MM.1S (cell line): ENCODE data around the gene RHBDL1.

Experiments
- DNase-seq: peaks from one replicate; pipeline ENCODE4 v3.0.0-alpha.2; 2015
- H2AFZ ChIP-seq: fragments of 300-600 bp; sonication (generic); 2 replicates; pipeline ENCODE4 v1.6.0; 2016; ENCODE audit warnings: antibody characterized with exemption, low read length
- H3F3A ChIP-seq: fragments of 300-600 bp; sonication (generic); 2 replicates; pipeline ENCODE4 v1.6.1; 2016; ENCODE audit warnings: mild to moderate bottlenecking, antibody characterized with exemption, low read length, moderate library complexity, mixed read lengths; ENCODE audit not compliant: insufficient read depth
- H3K27ac ChIP-seq: fragments of 300-600 bp; sonication (generic); 2 replicates; pipeline ENCODE4 v1.5.1; 2016; ENCODE audit warnings: mild to moderate bottlenecking, low read length
- H3K27me3 ChIP-seq: fragments of 300-600 bp; sonication (generic); replicated peaks from 2 replicates; pipeline ENCODE4 v1.6.0; 2016; ENCODE audit warnings: low read length; ENCODE audit not compliant: insufficient read depth
- H3K36me3 ChIP-seq: fragments of 300-600 bp; sonication (generic); replicated peaks from 2 replicates; pipeline ENCODE4 v1.6.1; 2016; ENCODE audit warnings: mild to moderate bottlenecking, low read length, mixed read lengths; ENCODE audit not compliant: insufficient read depth
- H3K4me1 ChIP-seq: fragments of 300-600 bp; sonication (generic); 2 replicates; pipeline ENCODE4 v1.6.1; 2016; ENCODE audit warnings: low read length, mixed read lengths
- H3K4me2 ChIP-seq: fragments of 300-600 bp; sonication (generic); 2 replicates; pipeline ENCODE4 v1.6.0; 2016; ENCODE audit warnings: low read depth, low read length
- H3K4me3 ChIP-seq: fragments of 300-600 bp; sonication (generic); 2 replicates; pipeline ENCODE4 v1.5.1; 2016; ENCODE audit warnings: low read length, mixed read lengths
- H3K79me2 ChIP-seq: fragments of 300-600 bp; sonication (generic); 2 replicates; pipeline ENCODE4 v1.6.1; 2016; ENCODE audit warnings: mixed run types, low read length, mixed read lengths
- H3K9ac ChIP-seq: fragments of 300-600 bp; sonication (generic); 2 replicates; pipeline ENCODE4 v1.6.1; 2016; ENCODE audit warnings: low read length, mixed read lengths
- H3K9me2 ChIP-seq: fragments of 300-600 bp; sonication (generic); replicated peaks from 2 replicates; pipeline ENCODE4 v1.6.1; 2016; ENCODE audit warnings: mild to moderate bottlenecking, low read length, mixed read lengths; ENCODE audit not compliant: insufficient read depth
- H3K9me3 ChIP-seq: fragments of 300-600 bp; sonication (generic); replicated peaks from 2 replicates; pipeline ENCODE4 v1.6.1; 2016; ENCODE audit warnings: mild to moderate bottlenecking, low read length, mixed read lengths; ENCODE audit not compliant: insufficient read depth
- H4K20me1 ChIP-seq: fragments of 300-600 bp; sonication (generic); 2 replicates; pipeline ENCODE4 v1.6.1; 2016; ENCODE audit warnings: mild to moderate bottlenecking, low read length, moderate library complexity, mixed read lengths; ENCODE audit not compliant: insufficient read depth
- CTCF ChIP-seq: fragments of 300-600 bp; sonication (generic); IDR thresholded peaks from 2 replicates; pipeline ENCODE4 v1.5.1; 2016; ENCODE audit warnings: antibody characterized with exemption, low read length, mixed read lengths
- EZH2 ChIP-seq: fragments of 300-600 bp; sonication (generic); optimal IDR thresholded peaks from 2 replicates; pipeline ENCODE3; 2017; ENCODE audit warnings: low read depth, mild to moderate bottlenecking, antibody characterized with exemption, low read length, mixed read lengths
- EZH2phosphoT487 ChIP-seq: fragments of 300-600 bp; sonication (generic); IDR thresholded peaks from 2 replicates; pipeline ENCODE4 v1.6.1; 2018; ENCODE audit warnings: antibody characterized with exemption, low read length

Gene RHBDL1

GRCh38 chr16:693766-694165 lies 18.3 kb downstream of the RHBDL1 start:
- peaks cover 63% of the 10 kb centered on the region for H3K27me3 ChIP-seq

GRCh38 chr16:694187-694862 lies 18.9 kb downstream of the RHBDL1 start:
- Histone ChIP-seq H3K9ac (no peak overlapping the region), H3F3A (no peaks in the 10 kb centered on the region), H3K79me2 (peaks cover 6% of the 10 kb centered on the region; the same call in 1 of the 2 replicates), H3K36me3 (no peaks in the 10 kb centered on the region), H4K20me1 (no peaks in the 10 kb centered on the region), H3K4me3 (no peak overlapping the region), H3K27ac (no peak overlapping the region), H3K9me3 (no peaks in the 10 kb centered on the region), H3K27me3 (peaks cover 69% of the 10 kb centered on the region), H2AFZ (no peak overlapping the region), H3K4me2 (no peak overlapping the region), H3K9me2 (no peaks in the 10 kb centered on the region), H3K4me1 (peaks cover 4% of the 10 kb centered on the region)
- DNase-seq, result no peak
- TF ChIP-seq CTCF (no peak), EZH2 (no peak), EZH2phosphoT487 (no peak)

More at GRCh38 chr16:693766-694165, 18.3 kb downstream of the RHBDL1 start:
- Histone ChIP-seq H3K27ac (no peak overlapping the region), H3K4me1 (peaks cover 5% of the 10 kb centered on the region), H3K9me2 (no peaks in the 10 kb centered on the region), H2AFZ (no peak overlapping the region), H4K20me1 (no peaks in the 10 kb centered on the region), H3K9me3 (no peaks in the 10 kb centered on the region), H3K79me2 (peaks cover 11% of the 10 kb centered on the region), H3K4me2 (no peak overlapping the region), H3K36me3 (no peaks in the 10 kb centered on the region), H3K4me3 (no peak overlapping the region), H3F3A (no peaks in the 10 kb centered on the region), H3K9ac (no peak overlapping the region)
- DNase-seq, result no peak
- TF ChIP-seq EZH2phosphoT487 (no peak), CTCF (no peak), EZH2 (no peak)

GRCh38 chr16:694863-695354 lies 19.4 kb downstream of the RHBDL1 start:
- Histone ChIP-seq H3K9ac (no peak overlapping the region), H3K4me1 (no peaks in the 10 kb centered on the region), H3K4me2 (no peak overlapping the region), H3K27ac (no peak overlapping the region), H3K9me3 (no peaks in the 10 kb centered on the region), H3K36me3 (no peaks in the 10 kb centered on the region), H3F3A (no peaks in the 10 kb centered on the region), H3K79me2 (no peaks in the 10 kb centered on the region), H2AFZ (no peak overlapping the region), H3K9me2 (no peaks in the 10 kb centered on the region), H4K20me1 (no peaks in the 10 kb centered on the region), H3K27me3 (peaks cover 73% of the 10 kb centered on the region), H3K4me3 (no peak overlapping the region)
- DNase-seq, result no peak
- TF ChIP-seq EZH2phosphoT487 (no peak), CTCF (no peak), EZH2 (no peak)
